Adrenal gland (tissue), 5 donors: ENCODE results near the gene CAPN2.

Experiments
- CTCF ChIP-seq, 6 experiments: fragments of 450-650 bp in 4 of 6; fragments of 200-600 bp in 2 of 6; sonication (generic) in 1 of 6; IDR thresholded peaks; 1 replicate in 5 of 6; 2 replicates in 1 of 6; pipeline versions ENCODE4 v1.5.1 to v1.8.0; 2016 to 2021; ENCODE audit warnings: antibody characterized with exemption in 6 of 6, mild to moderate bottlenecking in 2 of 6, moderate library complexity in 1 of 6
- POLR2A ChIP-seq, 2 donors: fragments of 450-650 bp; IDR thresholded peaks; one replicate each; pipeline ENCODE4 v1.6.1; 2017; ENCODE audit warnings: antibody characterized with exemption in 2 of 2, mild to moderate bottlenecking in 2 of 2, moderate library complexity in 1 of 2
- donor health status: DM: no; HTN: no; CAD: no.

- TF ChIP-seq CTCF (IDR thresholded peaks at IDR 0.05) (no peak), POLR2A (IDR thresholded peaks at IDR 0.05) (no peak)
Measured at GRCh38 chr1:223747838-223748335, 35.5 kb downstream of the CAPN2 start.
